HUDEP-2 (cell line): ENCODE data around the gene ANAPC15.

Experiments
- DNase-seq, 76 experiments: peaks; one replicate each; lab custom pipeline; 2025; ENCODE audit not compliant: unreplicated experiment in 76 of 76; lab: John Stamatoyannopoulos, UW

The ANAPC15 gene

DNA sequence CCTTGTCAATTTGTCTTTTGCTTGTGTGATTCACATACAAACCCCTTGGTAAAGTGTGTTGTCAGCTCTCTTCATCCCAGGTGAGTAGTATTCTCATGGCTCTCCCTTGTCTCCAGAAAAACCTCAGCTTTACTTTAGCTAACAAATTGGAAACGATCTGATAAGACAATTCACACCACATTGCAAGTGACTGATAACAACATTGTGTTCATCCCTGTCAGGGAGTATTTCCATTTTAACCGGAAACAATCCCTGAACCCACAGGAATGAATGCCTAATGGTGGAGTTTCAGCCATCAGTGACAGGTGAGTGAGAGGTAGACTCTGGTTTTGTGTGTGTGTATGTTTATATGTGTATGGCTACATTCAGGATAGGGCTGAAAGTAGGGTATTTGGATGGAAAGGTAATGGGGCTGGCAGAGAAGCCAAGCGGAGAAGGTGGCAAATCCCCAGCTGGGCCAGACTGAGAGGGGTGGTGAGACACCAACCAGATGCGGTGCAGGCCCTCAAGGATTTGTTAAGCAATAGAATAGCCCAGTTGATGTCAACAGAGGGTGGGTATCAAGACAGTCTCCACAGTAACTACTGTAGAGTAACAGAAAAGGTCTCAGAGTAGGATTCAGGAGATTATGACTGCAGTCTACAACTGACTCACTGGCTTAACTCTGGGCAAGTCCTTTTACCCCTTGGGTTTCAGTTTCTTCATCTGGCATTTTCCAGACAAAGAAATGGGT lies 24.3 kb downstream of the ANAPC15 start:
- DNase-seq: no peak

- no peak for DNase-seq
Observed at GRCh38 chr11:72085621-72086351, 26.7 kb downstream of the ANAPC15 start.

DNA sequence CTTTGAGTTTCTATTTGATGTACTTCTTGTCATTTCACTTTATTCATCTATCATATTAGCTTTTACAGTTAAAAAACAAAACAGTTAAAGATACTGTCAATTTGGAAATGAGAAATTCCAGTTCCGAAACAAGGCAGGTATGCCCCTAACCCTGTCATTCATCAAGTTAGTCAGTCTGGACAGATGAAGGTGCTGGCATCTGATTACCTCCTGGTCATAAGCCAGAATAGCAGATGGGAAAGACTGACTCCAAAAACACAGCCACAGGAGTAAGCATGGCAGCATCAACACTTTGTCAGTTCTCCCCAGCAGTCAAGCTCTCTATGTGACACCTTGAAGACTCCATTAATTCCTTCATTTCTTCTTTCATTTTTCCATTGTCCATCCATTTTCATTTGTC lies 27.5 kb downstream of the ANAPC15 start:
- no peak for DNase-seq

DNA sequence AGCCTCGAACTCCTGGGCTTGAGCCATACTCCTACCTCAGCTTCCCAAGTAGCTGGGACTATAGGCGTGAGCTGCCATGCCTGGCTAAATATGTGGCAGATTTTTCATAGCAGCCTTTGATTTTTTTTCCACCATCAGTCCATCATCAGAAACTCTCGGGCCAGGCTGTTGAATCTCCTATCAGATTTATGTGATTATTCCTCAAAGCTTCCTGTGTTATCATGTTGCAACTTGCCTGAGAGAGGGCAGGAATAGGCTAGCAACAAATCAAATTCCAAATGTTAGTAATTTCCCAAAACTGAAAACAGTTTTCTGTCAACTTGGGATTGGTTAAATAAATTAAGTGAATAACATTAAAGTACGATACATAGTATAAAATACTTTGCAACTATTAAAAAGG lies 28.4 kb downstream of the ANAPC15 start:
- no peak for DNase-seq

DNA sequence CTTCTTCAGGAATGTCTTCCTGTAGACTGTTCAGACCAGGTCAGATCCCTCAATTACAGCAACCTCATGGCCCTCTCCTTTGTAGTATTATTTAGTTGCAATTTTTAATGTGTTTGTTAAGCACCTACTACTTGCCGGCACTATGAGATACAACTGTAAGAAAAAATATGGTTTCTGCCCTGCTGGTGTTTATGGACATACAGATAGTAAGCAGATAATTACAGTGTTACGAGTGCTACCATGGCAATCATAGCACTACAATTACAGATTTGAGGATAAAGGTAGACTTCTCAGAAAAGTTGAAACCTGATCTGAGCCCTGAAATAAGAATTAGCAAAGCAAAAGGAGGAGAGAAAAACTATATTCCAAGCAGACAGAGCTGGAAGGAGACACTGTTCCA lies 29.1 kb downstream of the ANAPC15 start:
- no peak for DNase-seq

GRCh38 chr11:72081821-72082453 lies 30.6 kb downstream of the ANAPC15 start:
- no peak for DNase-seq

GRCh38 chr11:72081184-72081644 lies 31.3 kb downstream of the ANAPC15 start:
- no peak for DNase-seq

DNA sequence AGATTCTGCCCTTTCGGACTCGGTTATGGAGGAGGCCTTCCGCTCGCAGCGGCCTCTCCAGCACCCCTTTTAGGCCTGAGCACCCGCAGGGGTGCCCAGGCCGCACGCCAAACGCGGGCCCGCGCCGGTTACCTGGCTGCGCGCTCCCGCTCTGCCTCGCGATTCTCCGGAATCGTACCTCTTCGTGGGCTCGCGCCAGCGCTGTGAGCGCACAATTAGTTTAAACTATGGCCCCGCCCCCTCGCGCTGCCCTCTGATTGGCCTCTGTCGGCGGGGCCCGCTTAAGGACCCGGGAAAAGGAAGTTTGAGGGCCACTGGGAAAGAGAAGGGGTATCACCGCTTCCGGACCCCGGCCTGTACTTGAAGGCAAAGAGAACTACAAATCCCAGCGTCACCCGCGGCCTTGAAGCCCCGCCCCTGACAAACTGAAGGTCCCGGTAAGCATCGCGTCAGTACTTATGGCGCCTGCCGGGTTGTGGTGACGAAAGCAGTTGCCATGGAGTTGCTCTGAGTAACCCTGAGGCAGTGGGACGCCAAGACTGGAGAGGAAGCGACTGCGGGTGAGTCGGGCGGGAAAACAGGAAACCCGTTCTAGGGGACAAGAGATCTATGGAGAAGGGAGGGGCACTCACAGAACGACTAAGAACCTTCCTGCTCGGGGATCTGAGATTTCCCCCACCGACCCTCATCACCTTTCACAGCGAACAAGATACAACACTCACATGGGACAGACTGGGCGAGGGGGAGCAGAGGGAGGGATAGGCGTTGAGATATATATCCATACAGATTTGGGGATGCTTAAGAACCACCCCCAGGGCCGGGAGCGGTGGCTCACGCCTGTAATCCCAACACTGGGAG lies 31.9 kb downstream of the ANAPC15 start, which contains the start of the genes LRRC51 and NUMA1:
TSS of gene LRRC51 (plus strand) at position 525 of the 858 bp plus-strand sequence. CDS start 8,234 bp downstream, outside the sequence.
TSS of gene NUMA1 (minus strand) at position 217 of the 858 bp plus-strand sequence. CDS start 44,599 bp downstream, outside the sequence.
- peak in 75 of 76 experiments; percentile 66 to 99 (median 98) for DNase-seq

DNA sequence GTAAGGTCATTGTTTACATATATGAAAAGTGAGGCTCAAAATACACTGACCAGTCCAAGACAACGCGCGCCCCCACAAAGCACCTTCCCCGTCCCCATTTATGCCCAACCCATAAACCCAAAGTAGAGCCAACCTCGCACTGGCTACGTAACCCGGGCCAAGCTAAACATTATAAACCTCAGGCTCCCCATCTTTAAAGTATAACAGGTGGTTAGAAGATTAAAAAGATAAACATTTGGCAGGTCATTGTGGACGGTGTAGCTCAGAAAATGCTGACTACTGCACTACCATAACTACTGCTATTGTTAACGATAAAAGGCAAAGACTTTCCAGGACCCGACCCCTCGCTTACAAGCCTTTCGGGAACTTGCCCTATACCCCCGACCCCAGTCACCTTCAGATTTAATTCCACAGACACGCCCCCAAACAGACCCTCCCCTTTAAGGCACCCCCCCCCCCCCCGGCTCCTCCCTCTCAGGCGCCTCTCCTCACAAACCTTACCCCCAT lies 32.6 kb downstream of the ANAPC15 start:
- DNase-seq: peak in 2 of 76 experiments; percentile 6 to 33

- no peak for DNase-seq
Observed at GRCh38 chr11:72078477-72078876, 34.0 kb downstream of the ANAPC15 start.

GRCh38 chr11:72075756-72076155 lies 36.7 kb downstream of the ANAPC15 start:
- no peak for DNase-seq

GRCh38 chr11:72075109-72075508 lies 37.4 kb downstream of the ANAPC15 start:
- DNase-seq: peak in 31 of 76 experiments; percentile 3 to 45 (median 21)

DNA sequence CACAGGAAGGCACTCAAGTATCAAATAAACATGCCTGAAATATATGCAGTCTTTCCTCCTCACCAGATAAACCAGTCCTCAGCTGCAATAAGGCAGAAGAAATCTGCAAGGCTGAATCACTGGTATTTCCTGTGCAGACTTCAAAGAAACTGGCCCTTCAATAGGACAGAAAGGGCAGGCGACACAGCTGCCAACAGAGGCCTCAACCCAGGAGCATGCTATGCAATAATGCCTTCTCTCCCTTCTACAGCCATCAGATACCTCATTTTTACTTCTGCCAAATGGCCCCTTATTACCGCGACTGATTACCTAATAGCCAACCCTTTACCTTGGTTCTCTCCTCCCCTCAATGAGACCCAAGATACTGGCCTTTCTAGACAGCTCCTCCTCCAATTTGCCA lies 40.1 kb downstream of the ANAPC15 start:
- DNase-seq: no peak

DNA sequence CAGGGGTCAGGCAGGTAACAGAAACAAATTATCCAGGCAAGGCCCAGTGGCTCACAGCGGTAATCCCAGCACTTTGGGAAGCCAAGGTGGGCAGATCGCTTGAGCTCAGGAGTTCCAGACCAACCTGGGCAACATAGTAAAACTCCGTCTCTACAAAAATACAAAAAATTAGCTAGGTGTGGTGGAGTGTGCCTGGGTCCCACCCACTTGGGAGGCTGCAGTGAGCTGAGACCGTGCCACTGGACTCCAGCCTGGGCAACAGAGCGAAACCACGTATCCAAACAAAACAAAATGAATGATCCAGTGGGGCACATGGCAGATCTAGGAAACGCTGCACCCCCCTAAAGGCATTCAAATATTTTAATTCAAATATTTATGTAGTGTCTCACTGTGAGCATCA lies 42.0 kb downstream of the ANAPC15 start:
- no peak for DNase-seq

- DNase-seq: peak in 68 of 76 experiments; percentile 17 to 79 (median 56)
Observed at GRCh38 chr11:72069787-72070251, 42.7 kb downstream of the ANAPC15 start.

GRCh38 chr11:72069200-72069599 lies 43.3 kb downstream of the ANAPC15 start:
- no peak for DNase-seq

DNA sequence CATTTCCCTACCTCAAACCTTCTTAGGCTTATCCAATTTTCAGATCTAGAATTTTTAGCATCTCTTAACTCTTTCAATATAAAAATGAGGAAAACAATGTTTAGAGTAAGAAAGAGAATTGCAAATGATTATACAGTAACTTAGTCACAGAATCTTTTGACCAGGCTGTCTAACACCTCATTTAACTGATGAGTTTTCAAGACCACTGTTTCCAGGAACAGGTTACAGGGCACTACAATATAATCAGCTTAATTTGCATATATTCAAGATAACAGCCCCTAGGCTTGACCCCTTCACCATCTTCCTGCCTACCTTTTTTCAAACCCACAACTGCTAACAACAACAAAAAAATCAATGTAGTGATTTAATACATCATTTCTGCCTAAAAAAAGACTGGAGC lies 44.8 kb downstream of the ANAPC15 start:
- no peak for DNase-seq

GRCh38 chr11:72067266-72067665 lies 45.2 kb downstream of the ANAPC15 start:
- DNase-seq: no peak

GRCh38 chr11:72066855-72067254 lies 45.6 kb downstream of the ANAPC15 start:
- DNase-seq: no peak
